A673 (cell line): Measurements from ENCODE around the gene SGCD. TPM values are rescaled to one million over a fixed set of nuclear protein-coding genes. Genes with fewer than 3 reads are reported as not detected.

Source experiments
- BruUV-seq: library from RNA; stranded (reverse); fragments of 400-500 nt; replicated peaks from 2 replicates; lab custom pipeline; 2021; lab: Mats Ljungman, UMichigan
- CTCF ChIA-PET: fragments of 300-600 bp; sonication (Branson Sonifier 250); formaldehyde crosslinking; loops from one replicate; lab custom pipeline; 2022; ENCODE audit warnings: antibody characterized with exemption; lab: Charles Lee
- POLR2A ChIA-PET: fragments of 300-600 bp; sonication (Branson Sonifier 250); formaldehyde crosslinking; loops from one replicate; lab custom pipeline; 2022; ENCODE audit warnings: antibody characterized with exemption; ENCODE audit not compliant: low non-redundant PET; lab: Charles Lee
- DNase-seq: peaks from one replicate; pipeline ENCODE4 v3.0.0-alpha.2; 2015; ENCODE audit warnings: low spot score
- H3K27ac ChIP-seq: fragments of 200-600 bp; sonication (generic); 2 replicates; pipeline ENCODE4 v1.5.1; 2016; ENCODE audit warnings: mixed run types, low read depth, mild to moderate bottlenecking, mixed read lengths, antibody characterized with exemption, low read length; ENCODE audit not compliant: poor library complexity, severe bottlenecking
- H3K27me3 ChIP-seq: fragments of 200-600 bp; sonication (generic); replicated peaks from 2 replicates; pipeline ENCODE4 v1.6.1; 2017; ENCODE audit warnings: mixed run types, low read depth, mild to moderate bottlenecking, mixed read lengths, antibody characterized with exemption, low read length; ENCODE audit not compliant: insufficient read depth, poor library complexity
- H3K36me3 ChIP-seq: fragments of 200-600 bp; sonication (generic); 2 replicates; pipeline ENCODE4 v1.6.1; 2016; ENCODE audit warnings: mixed run types, mild to moderate bottlenecking, mixed read lengths, antibody characterized with exemption, low read length; ENCODE audit not compliant: insufficient read depth, poor library complexity, severe bottlenecking
- H3K4me1 ChIP-seq: fragments of 200-600 bp; sonication (generic); 2 replicates; pipeline ENCODE4 v1.6.1; 2017; ENCODE audit warnings: mixed run types, mild to moderate bottlenecking, mixed read lengths, antibody characterized with exemption, low read length; ENCODE audit not compliant: insufficient read depth, poor library complexity, severe bottlenecking
- H3K4me3 ChIP-seq: fragments of 200-600 bp; sonication (generic); 2 replicates; pipeline ENCODE4 v1.5.1; 2016; ENCODE audit warnings: low read depth, mixed run types, mild to moderate bottlenecking, mixed read lengths, low read length; ENCODE audit not compliant: poor library complexity, severe bottlenecking
- H3K9me3 ChIP-seq: fragments of 200-600 bp; sonication (generic); 2 replicates; pipeline ENCODE4 v1.6.1; 2016; ENCODE audit warnings: mixed run types, low read depth, mild to moderate bottlenecking, mixed read lengths, antibody characterized with exemption, low read length; ENCODE audit not compliant: poor library complexity, severe bottlenecking
- EZH2 ChIP-seq: fragments of 200-600 bp; sonication (generic); IDR thresholded peaks from 2 replicates; pipeline ENCODE4 v1.6.1; 2017; ENCODE audit warnings: borderline replicate concordance, low read depth, mild to moderate bottlenecking, mixed read lengths, antibody characterized with exemption, low read length; ENCODE audit not compliant: poor library complexity, severe bottlenecking
- intact Hi-C: fragments of 100-400 bp; cut with micrococcal nuclease; formaldehyde crosslinking; loops from one replicate; pipeline ENCODE4 v1.10.0; 2022; ENCODE audit not compliant: unreplicated experiment
- total RNA-seq: library from RNA; stranded (reverse); gene quantifications from 2 replicates; pipeline ENCODE4 v1.2.3, GENCODE V29; 2021
- TF ChIP-seq, protein P1 (sequence below): fragments of 300-800, 200-600 bp; sonication (generic); conservative IDR thresholded peaks from 2 replicates; pipeline ENCODE4 v1.5.1; 2017; ENCODE audit warnings: low read depth, mild to moderate bottlenecking, antibody characterized with exemption, low read length, moderate library complexity, mixed read lengths

SGCD gene
- total RNA-seq, 1 experiment from 2014 or later, result 0.17 TPM

DNA sequence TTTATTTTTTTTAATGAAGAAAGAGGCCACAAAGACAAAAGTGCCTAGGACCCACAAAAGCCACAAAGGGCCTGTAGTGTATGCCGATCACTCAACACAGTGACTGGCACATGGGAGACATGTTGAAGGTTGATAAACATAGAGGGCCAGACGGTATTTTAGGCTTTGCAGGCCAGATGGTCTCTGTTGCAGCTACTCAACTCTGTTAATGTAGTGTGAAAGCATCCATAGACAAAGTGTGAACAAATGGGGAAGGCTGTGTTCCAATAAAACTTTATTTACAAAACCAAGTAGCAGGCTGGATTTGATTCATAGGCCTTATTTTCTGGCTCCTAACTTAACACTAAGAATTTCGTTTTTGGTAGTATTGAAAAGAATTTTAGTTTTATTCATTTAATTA lies 139.9 kb downstream of the SGCD start:
- H3K27me3 ChIP-seq, result no peaks in the 10 kb centered on the region
- BruUV-seq, result no TSS peak
- no peaks in the 10 kb centered on the region for H3K4me1 ChIP-seq
- CTCF ChIA-PET, result no interaction called here
- DNase-seq, result no peak
- TF ChIP-seq, protein P1, sequence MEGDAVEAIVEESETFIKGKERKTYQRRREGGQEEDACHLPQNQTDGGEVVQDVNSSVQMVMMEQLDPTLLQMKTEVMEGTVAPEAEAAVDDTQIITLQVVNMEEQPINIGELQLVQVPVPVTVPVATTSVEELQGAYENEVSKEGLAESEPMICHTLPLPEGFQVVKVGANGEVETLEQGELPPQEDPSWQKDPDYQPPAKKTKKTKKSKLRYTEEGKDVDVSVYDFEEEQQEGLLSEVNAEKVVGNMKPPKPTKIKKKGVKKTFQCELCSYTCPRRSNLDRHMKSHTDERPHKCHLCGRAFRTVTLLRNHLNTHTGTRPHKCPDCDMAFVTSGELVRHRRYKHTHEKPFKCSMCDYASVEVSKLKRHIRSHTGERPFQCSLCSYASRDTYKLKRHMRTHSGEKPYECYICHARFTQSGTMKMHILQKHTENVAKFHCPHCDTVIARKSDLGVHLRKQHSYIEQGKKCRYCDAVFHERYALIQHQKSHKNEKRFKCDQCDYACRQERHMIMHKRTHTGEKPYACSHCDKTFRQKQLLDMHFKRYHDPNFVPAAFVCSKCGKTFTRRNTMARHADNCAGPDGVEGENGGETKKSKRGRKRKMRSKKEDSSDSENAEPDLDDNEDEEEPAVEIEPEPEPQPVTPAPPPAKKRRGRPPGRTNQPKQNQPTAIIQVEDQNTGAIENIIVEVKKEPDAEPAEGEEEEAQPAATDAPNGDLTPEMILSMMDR, result no peak
- no peak for TF ChIP-seq EZH2
- H3K9me3 ChIP-seq, result no peaks in the 10 kb centered on the region
- intact Hi-C loops, result no loop called here
- no peak overlapping the region for H3K4me3 ChIP-seq
- no peak overlapping the region for H3K27ac ChIP-seq
- H3K36me3 ChIP-seq, result no peaks in the 10 kb centered on the region
- POLR2A ChIA-PET, result no interaction called here

DNA sequence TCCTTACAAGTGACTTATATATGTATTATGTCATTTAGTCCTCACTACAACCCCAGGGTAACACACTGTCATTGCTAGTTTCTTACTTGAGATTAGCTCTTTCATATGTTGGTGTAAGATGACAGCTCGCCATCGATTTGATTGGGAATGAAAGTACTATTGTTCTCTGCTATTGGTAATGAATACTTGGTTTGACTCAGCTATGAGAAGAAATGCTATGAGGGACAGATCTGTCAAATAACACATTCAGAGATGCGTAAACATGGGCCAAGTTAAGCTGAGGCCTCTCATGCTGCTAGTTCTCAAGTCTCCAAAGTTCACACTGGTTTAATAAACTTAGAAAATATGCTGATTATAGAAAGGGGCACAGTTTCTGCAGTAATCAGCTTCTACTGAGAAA lies 142.7 kb downstream of the SGCD start:
- intact Hi-C loops, result no loop called here
- POLR2A ChIA-PET, result no interaction called here

DNA sequence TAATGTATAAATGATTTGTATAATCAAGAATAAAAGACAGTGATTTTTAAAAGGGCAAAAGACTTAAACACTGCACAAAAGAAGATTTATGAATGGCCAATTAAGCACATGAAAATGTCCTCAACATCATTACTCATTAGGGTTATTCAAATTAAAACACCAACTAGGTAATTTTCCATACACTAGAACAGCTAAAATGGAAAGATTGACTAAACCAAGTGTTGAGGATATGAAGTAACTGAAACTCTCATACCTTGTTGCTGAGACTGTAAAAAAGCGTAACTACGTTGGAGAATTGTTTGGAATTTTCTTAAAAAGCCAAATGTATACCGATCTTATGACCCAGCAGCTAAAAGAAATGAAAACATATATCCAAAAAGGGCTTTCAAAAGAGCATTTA lies 144.9 kb downstream of the SGCD start:
- DNase-seq, result no peak
- POLR2A ChIA-PET, result no interaction called here
- no peak for TF ChIP-seq EZH2
- TF ChIP-seq, protein P1, result no peak
- no peaks in the 10 kb centered on the region for H3K36me3 ChIP-seq
- H3K9me3 ChIP-seq, result no peaks in the 10 kb centered on the region
- no TSS peak for BruUV-seq
- CTCF ChIA-PET, result no interaction called here
- no peaks in the 10 kb centered on the region for H3K27me3 ChIP-seq
- intact Hi-C loops, result no loop called here
- H3K4me3 ChIP-seq, result no peak overlapping the region
- H3K27ac ChIP-seq, result no peak overlapping the region
- H3K4me1 ChIP-seq, result no peaks in the 10 kb centered on the region

More for the DNA sequence above, 142.7 kb downstream of the SGCD start:
- Histone ChIP-seq H3K4me1 (no peaks in the 10 kb centered on the region), H3K27ac (no peak overlapping the region), H3K4me3 (no peak overlapping the region), H3K27me3 (no peaks in the 10 kb centered on the region), H3K36me3 (no peaks in the 10 kb centered on the region), H3K9me3 (no peaks in the 10 kb centered on the region)
- no TSS peak for BruUV-seq
- no peak for DNase-seq
- no peak for TF ChIP-seq EZH2
- TF ChIP-seq, protein P1, result no peak
- CTCF ChIA-PET, result no interaction called here
